ENCODE results near the gene IL4R. TPM values are rescaled to one million over a fixed set of nuclear protein-coding genes. Genes with fewer than 3 reads are reported as not detected.

IL4R gene
- total and polyA plus RNA-seq, 2 experiments from 2014 or later: 6.4 to 17.6 TPM

DNA sequence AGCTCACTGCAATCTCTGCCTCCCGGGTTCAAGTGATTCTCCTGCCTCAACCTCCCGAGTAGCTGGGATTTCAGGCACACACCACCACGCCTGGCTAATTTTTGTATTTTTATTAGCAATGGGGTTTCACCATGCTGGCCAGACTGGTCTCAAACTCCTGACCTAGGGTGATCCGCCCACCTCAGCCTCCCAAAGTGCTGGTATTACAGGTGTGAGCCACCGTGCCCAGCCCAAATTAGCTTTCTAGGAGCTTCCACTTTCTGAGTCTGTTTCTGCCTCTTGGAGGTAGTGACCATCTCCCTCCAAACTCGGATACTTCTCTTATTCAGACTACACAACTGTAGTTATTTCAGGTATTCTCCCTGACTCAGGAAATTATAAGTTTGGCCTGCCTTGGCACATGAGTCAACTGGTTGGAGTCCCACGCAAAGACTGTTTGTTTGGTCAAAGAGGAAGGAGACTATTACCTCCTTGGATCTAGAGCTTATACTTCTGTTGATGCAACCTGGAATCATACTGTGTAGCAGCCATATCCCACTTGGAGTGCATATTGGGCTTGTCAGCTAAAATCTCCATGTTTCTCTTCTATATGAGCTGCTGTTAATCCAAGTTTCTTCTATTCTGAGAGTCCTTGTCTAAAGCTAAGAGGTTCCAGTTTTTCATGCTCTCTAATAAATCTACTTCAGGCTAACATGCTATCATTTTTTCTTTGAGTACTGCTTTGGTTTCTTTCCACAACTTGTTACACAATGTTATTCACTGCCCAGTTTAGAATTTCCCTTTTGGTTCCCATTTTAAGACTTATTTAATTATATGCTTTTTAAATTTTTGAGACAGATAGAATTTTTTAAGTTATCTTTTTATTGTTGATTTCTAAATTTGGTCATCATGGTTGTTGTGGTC, 7.5 kb downstream of the IL4R start:
- Histone ChIP-seq H3K4me3 (no peak overlapping the region), H3K27me3 (ENCODE audit: insufficient read depth) (no peaks in the 10 kb centered on the region), H3K79me2 (replicated peaks; ENCODE audit: insufficient read depth) (peaks cover 59% of the 10 kb centered on the region), H3K36me3 (ENCODE audit: insufficient read depth) (no peaks in the 10 kb centered on the region), H2AFZ (no peak overlapping the region), H4K20me1 (replicated peaks; ENCODE audit: insufficient read depth) (no peaks in the 10 kb centered on the region; the same call in 1 of the 2 replicates), H3K4me1 (ENCODE audit: insufficient read depth) (peaks cover 39% of the 10 kb centered on the region), H3F3A (replicated peaks; ENCODE audit: low read depth) (no peaks in the 10 kb centered on the region), H3K4me2 (no peak overlapping the region), H3K9me2 (ENCODE audit: insufficient read depth) (no peaks in the 10 kb centered on the region), H3K27ac (ENCODE audit: low read depth) (no peak overlapping the region)
- H3K27ac Mint-ChIP-seq: no peak overlapping the region
- ATAC-seq (no peak), DNase-seq (ENCODE audit: low spot score) (no peak)
- no peaks in the 10 kb centered on the region; the same call in 2 of the 3 replicates for H3K9me3 Mint-ChIP-seq
- TF ChIP-seq ZNF114 (CRISPR knock-in tag; IDR thresholded peaks at IDR 0.05) (no peak), NANOG (IDR thresholded peaks at IDR 0.05; ENCODE audit: borderline replicate concordance) (no peak), POLR2AphosphoS5 (IDR thresholded peaks at IDR 0.05; ENCODE audit: low read depth) (no peak), EZH2 (IDR thresholded peaks at IDR 0.05; ENCODE audit: low read depth, unreplicated experiment) (no peak), STAT1 (IDR thresholded peaks at IDR 0.05; ENCODE audit: unreplicated experiment) (no peak), CTCF (conservative IDR thresholded peaks at IDR 0.05; ENCODE audit: low read depth in 2 of 2) (no peak), EZH2phosphoT487 (IDR thresholded peaks at IDR 0.05; ENCODE audit: unreplicated experiment) (no peak), CREB1 (CRISPR knock-in tag; IDR thresholded peaks at IDR 0.05; ENCODE audit: low read depth) (no peak), ZNF331 (CRISPR knock-in tag; IDR thresholded peaks at IDR 0.05; ENCODE audit: low read depth) (no peak), JUNB (IDR thresholded peaks at IDR 0.05; ENCODE audit: unreplicated experiment) (no peak), ETS1 (IDR thresholded peaks at IDR 0.05) (no peak)
- TF ChIP-seq, protein P1, sequence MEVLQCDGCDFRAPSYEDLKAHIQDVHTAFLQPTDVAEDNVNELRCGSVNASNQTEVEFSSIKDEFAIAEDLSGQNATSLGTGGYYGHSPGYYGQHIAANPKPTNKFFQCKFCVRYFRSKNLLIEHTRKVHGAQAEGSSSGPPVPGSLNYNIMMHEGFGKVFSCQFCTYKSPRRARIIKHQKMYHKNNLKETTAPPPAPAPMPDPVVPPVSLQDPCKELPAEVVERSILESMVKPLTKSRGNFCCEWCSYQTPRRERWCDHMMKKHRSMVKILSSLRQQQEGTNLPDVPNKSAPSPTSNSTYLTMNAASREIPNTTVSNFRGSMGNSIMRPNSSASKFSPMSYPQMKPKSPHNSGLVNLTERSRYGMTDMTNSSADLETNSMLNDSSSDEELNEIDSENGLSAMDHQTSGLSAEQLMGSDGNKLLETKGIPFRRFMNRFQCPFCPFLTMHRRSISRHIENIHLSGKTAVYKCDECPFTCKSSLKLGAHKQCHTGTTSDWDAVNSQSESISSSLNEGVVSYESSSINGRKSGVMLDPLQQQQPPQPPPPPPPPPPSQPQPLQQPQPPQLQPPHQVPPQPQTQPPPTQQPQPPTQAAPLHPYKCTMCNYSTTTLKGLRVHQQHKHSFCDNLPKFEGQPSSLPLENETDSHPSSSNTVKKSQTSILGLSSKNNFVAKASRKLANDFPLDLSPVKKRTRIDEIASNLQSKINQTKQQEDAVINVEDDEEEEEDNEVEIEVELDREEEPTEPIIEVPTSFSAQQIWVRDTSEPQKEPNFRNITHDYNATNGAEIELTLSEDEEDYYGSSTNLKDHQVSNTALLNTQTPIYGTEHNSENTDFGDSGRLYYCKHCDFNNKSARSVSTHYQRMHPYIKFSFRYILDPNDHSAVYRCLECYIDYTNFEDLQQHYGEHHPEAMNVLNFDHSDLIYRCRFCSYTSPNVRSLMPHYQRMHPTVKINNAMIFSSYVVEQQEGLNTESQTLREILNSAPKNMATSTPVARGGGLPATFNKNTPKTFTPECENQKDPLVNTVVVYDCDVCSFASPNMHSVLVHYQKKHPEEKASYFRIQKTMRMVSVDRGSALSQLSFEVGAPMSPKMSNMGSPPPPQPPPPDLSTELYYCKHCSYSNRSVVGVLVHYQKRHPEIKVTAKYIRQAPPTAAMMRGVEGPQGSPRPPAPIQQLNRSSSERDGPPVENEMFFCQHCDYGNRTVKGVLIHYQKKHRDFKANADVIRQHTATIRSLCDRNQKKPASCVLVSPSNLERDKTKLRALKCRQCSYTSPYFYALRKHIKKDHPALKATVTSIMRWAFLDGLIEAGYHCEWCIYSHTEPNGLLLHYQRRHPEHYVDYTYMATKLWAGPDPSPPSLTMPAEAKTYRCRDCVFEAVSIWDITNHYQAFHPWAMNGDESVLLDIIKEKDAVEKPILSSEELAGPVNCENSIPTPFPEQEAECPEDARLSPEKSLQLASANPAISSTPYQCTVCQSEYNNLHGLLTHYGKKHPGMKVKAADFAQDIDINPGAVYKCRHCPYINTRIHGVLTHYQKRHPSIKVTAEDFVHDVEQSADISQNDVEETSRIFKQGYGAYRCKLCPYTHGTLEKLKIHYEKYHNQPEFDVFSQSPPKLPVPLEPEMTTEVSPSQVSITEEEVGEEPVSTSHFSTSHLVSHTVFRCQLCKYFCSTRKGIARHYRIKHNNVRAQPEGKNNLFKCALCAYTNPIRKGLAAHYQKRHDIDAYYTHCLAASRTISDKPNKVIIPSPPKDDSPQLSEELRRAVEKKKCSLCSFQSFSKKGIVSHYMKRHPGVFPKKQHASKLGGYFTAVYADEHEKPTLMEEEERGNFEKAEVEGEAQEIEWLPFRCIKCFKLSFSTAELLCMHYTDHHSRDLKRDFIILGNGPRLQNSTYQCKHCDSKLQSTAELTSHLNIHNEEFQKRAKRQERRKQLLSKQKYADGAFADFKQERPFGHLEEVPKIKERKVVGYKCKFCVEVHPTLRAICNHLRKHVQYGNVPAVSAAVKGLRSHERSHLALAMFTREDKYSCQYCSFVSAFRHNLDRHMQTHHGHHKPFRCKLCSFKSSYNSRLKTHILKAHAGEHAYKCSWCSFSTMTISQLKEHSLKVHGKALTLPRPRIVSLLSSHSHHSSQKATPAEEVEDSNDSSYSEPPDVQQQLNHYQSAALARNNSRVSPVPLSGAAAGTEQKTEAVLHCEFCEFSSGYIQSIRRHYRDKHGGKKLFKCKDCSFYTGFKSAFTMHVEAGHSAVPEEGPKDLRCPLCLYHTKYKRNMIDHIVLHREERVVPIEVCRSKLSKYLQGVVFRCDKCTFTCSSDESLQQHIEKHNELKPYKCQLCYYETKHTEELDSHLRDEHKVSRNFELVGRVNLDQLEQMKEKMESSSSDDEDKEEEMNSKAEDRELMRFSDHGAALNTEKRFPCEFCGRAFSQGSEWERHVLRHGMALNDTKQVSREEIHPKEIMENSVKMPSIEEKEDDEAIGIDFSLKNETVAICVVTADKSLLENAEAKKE (CRISPR knock-in tag; IDR thresholded peaks at IDR 0.05): no peak
- TF ChIP-seq, protein P2, sequence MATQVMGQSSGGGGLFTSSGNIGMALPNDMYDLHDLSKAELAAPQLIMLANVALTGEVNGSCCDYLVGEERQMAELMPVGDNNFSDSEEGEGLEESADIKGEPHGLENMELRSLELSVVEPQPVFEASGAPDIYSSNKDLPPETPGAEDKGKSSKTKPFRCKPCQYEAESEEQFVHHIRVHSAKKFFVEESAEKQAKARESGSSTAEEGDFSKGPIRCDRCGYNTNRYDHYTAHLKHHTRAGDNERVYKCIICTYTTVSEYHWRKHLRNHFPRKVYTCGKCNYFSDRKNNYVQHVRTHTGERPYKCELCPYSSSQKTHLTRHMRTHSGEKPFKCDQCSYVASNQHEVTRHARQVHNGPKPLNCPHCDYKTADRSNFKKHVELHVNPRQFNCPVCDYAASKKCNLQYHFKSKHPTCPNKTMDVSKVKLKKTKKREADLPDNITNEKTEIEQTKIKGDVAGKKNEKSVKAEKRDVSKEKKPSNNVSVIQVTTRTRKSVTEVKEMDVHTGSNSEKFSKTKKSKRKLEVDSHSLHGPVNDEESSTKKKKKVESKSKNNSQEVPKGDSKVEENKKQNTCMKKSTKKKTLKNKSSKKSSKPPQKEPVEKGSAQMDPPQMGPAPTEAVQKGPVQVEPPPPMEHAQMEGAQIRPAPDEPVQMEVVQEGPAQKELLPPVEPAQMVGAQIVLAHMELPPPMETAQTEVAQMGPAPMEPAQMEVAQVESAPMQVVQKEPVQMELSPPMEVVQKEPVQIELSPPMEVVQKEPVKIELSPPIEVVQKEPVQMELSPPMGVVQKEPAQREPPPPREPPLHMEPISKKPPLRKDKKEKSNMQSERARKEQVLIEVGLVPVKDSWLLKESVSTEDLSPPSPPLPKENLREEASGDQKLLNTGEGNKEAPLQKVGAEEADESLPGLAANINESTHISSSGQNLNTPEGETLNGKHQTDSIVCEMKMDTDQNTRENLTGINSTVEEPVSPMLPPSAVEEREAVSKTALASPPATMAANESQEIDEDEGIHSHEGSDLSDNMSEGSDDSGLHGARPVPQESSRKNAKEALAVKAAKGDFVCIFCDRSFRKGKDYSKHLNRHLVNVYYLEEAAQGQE (IDR thresholded peaks at IDR 0.05; ENCODE audit: unreplicated experiment): no peak
- H3K27me3 Mint-ChIP-seq (ENCODE audit: insufficient read depth, low read depth, poor library complexity): peaks cover 11% of the 10 kb centered on the region
- H3K4me3 Mint-ChIP-seq: no peak overlapping the region
- H3K4me1 Mint-ChIP-seq: peaks cover 62% of the 10 kb centered on the region
- H3K36me3 Mint-ChIP-seq (ENCODE audit: low read depth): no peaks in the 10 kb centered on the region; the same call in 2 of the 3 replicates

Measured in GM23338 (cell line).